ENCODE measurements around the gene ISLR2. TPM values are rescaled to one million over a fixed set of nuclear protein-coding genes. Genes with fewer than 3 reads are reported as not detected.
"Not testable (repeated sequence)": the region's sequence is repeated elsewhere in the genome, so short reads cannot be mapped to it uniquely, and the experiment has no call there.

Gene ISLR2
- total and polyA plus RNA-seq, 4 donors, result 0.03 TPM; not detected in 3

DNA sequence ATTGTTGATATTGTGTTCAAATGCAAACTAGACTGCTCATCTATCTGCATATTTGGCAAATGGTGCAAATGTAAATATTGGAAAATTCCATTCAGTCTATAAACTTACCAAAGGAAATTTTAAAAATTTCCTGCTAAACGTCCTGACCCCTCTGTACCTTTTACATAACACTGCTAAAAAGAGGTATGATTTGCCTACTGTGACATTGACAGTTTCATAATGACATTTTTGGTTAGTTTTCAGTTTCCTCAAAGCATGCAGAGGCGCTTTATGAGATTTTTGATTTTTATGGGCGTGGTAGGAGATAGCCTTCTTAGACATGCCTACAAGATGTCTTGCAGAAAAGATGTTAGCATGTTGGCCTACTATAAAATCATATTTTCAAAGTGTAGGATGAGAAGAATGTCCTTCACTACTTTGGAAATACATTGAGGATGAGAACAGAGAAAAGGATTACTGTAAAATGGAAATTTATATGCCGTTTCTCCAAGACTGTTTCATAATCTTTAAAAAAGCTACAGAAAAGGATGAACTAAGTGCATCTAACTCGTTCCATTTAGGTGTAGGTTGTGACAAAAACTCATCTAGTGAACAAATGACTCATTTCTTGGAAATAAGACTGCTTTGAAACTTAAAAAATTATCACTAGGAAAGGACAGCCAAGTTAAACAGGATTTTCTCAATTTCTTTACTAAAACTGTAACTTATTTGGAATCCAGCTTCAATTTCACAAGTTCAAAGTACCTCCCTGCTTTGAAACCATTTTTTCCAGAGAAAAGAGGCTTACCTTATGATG, 28.7 kb downstream of the ISLR2 start (continued):
- no peak for TF ChIP-seq RXRA (IDR thresholded peaks at IDR 0.05)
- TF ChIP-seq SP1 (IDR thresholded peaks at IDR 0.05), result no peak
- TF ChIP-seq, protein P1, sequence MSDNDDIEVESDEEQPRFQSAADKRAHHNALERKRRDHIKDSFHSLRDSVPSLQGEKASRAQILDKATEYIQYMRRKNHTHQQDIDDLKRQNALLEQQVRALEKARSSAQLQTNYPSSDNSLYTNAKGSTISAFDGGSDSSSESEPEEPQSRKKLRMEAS (IDR thresholded peaks at IDR 0.05), result no peak
- TF ChIP-seq, protein P2, sequence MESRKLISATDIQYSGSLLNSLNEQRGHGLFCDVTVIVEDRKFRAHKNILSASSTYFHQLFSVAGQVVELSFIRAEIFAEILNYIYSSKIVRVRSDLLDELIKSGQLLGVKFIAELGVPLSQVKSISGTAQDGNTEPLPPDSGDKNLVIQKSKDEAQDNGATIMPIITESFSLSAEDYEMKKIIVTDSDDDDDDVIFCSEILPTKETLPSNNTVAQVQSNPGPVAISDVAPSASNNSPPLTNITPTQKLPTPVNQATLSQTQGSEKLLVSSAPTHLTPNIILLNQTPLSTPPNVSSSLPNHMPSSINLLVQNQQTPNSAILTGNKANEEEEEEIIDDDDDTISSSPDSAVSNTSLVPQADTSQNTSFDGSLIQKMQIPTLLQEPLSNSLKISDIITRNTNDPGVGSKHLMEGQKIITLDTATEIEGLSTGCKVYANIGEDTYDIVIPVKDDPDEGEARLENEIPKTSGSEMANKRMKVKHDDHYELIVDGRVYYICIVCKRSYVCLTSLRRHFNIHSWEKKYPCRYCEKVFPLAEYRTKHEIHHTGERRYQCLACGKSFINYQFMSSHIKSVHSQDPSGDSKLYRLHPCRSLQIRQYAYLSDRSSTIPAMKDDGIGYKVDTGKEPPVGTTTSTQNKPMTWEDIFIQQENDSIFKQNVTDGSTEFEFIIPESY (IDR thresholded peaks at IDR 0.05), result no peak

DNA sequence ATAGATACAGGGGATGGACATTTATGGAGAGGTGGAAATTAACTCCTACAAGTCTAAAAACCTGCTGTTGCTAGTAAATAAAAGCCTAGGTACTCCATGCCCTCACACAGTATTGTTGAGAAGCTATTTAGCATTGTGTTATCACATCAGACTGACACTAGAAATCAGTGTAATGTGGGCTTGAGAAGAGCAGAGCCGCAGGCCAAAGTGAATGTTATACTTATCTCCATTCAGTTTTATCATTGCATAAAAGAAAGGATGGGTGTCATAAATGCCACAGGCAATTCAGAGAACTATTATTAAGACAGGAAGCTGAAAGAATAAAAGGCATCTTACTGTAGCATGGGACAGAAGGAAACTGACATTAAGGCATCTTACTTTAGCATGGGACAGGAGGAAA, 29.4 kb downstream of the ISLR2 start:
- no peaks in the 10 kb centered on the region for H3K4me1 ChIP-seq (ENCODE audit: control insufficient read depth in 4 of 4, insufficient read depth in 4 of 4, low read length in 3 of 4)
- H3K9me3 ChIP-seq (ENCODE audit: control insufficient read depth in 4 of 4, low read length in 3 of 4), result peaks cover 0 to 2% (median 0%) of the 10 kb centered on the region in 4 donors
- no peak overlapping the region for H3K27ac ChIP-seq (ENCODE audit: low read depth in 1 of 2, low read length in 2 of 2)
- H3K27me3 ChIP-seq (ENCODE audit: control insufficient read depth in 4 of 4, insufficient read depth in 4 of 4, low read length in 3 of 4), result peaks cover 0 to 3% (median 0%) of the 10 kb centered on the region in 4 donors
- no peak overlapping the region for H3K4me3 ChIP-seq (ENCODE audit: low read depth in 1 of 3, low read length in 3 of 3)
- no peak for TF ChIP-seq RXRA (IDR thresholded peaks at IDR 0.05)
- no peak for TF ChIP-seq FOXA1 (IDR thresholded peaks at IDR 0.05)
- TF ChIP-seq, protein P2 (IDR thresholded peaks at IDR 0.05), result no peak
- TF ChIP-seq, protein P3, sequence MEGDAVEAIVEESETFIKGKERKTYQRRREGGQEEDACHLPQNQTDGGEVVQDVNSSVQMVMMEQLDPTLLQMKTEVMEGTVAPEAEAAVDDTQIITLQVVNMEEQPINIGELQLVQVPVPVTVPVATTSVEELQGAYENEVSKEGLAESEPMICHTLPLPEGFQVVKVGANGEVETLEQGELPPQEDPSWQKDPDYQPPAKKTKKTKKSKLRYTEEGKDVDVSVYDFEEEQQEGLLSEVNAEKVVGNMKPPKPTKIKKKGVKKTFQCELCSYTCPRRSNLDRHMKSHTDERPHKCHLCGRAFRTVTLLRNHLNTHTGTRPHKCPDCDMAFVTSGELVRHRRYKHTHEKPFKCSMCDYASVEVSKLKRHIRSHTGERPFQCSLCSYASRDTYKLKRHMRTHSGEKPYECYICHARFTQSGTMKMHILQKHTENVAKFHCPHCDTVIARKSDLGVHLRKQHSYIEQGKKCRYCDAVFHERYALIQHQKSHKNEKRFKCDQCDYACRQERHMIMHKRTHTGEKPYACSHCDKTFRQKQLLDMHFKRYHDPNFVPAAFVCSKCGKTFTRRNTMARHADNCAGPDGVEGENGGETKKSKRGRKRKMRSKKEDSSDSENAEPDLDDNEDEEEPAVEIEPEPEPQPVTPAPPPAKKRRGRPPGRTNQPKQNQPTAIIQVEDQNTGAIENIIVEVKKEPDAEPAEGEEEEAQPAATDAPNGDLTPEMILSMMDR (IDR thresholded peaks at IDR 0.05; ENCODE audit: low read depth, low read length, missing input control), result no peak
- TF ChIP-seq SP1 (IDR thresholded peaks at IDR 0.05), result no peak
- TF ChIP-seq NR2F2 (IDR thresholded peaks at IDR 0.05), result no peak
- TF ChIP-seq, protein P4, sequence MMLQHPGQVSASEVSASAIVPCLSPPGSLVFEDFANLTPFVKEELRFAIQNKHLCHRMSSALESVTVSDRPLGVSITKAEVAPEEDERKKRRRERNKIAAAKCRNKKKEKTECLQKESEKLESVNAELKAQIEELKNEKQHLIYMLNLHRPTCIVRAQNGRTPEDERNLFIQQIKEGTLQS (IDR thresholded peaks at IDR 0.05), result no peak
- TF ChIP-seq TAF1 (conservative IDR thresholded peaks at IDR 0.05), result no peak
- no peak for TF ChIP-seq JUND (IDR thresholded peaks at IDR 0.05)
- no peak for TF ChIP-seq RAD21 (IDR thresholded peaks at IDR 0.05)
- no peak for TF ChIP-seq HNF4A (conservative IDR thresholded peaks at IDR 0.05)
- TF ChIP-seq, protein P1 (IDR thresholded peaks at IDR 0.05), result no peak
- no peak for TF ChIP-seq FOXA2 (IDR thresholded peaks at IDR 0.05)
- no peak for TF ChIP-seq HNF4G (IDR thresholded peaks at IDR 0.05)
- TF ChIP-seq GABPA (IDR thresholded peaks at IDR 0.05 in 1 of 2, conservative IDR thresholded peaks at IDR 0.05 in 1 of 2), result no peak
- TF ChIP-seq, protein P5, sequence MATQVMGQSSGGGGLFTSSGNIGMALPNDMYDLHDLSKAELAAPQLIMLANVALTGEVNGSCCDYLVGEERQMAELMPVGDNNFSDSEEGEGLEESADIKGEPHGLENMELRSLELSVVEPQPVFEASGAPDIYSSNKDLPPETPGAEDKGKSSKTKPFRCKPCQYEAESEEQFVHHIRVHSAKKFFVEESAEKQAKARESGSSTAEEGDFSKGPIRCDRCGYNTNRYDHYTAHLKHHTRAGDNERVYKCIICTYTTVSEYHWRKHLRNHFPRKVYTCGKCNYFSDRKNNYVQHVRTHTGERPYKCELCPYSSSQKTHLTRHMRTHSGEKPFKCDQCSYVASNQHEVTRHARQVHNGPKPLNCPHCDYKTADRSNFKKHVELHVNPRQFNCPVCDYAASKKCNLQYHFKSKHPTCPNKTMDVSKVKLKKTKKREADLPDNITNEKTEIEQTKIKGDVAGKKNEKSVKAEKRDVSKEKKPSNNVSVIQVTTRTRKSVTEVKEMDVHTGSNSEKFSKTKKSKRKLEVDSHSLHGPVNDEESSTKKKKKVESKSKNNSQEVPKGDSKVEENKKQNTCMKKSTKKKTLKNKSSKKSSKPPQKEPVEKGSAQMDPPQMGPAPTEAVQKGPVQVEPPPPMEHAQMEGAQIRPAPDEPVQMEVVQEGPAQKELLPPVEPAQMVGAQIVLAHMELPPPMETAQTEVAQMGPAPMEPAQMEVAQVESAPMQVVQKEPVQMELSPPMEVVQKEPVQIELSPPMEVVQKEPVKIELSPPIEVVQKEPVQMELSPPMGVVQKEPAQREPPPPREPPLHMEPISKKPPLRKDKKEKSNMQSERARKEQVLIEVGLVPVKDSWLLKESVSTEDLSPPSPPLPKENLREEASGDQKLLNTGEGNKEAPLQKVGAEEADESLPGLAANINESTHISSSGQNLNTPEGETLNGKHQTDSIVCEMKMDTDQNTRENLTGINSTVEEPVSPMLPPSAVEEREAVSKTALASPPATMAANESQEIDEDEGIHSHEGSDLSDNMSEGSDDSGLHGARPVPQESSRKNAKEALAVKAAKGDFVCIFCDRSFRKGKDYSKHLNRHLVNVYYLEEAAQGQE (IDR thresholded peaks at IDR 0.05), result no peak
- no peak for TF ChIP-seq EGR1 (IDR thresholded peaks at IDR 0.05; ENCODE audit: low read depth in 2 of 2)
- TF ChIP-seq YY1 (IDR thresholded peaks at IDR 0.05), result no peak
- H3K9ac ChIP-seq (ENCODE audit: low read depth in 1 of 2, low read length in 2 of 2), result no peak overlapping the region
- no peak for DNase-seq (ENCODE audit: low spot score)
- 100% methylated on average over 1 of the region's 1 CpG for WGBS
- no peaks in the 10 kb centered on the region for H3K36me3 ChIP-seq (ENCODE audit: control insufficient read depth in 4 of 4, insufficient read depth in 3 of 4, low read depth in 1 of 4, low read length in 3 of 4)

DNA sequence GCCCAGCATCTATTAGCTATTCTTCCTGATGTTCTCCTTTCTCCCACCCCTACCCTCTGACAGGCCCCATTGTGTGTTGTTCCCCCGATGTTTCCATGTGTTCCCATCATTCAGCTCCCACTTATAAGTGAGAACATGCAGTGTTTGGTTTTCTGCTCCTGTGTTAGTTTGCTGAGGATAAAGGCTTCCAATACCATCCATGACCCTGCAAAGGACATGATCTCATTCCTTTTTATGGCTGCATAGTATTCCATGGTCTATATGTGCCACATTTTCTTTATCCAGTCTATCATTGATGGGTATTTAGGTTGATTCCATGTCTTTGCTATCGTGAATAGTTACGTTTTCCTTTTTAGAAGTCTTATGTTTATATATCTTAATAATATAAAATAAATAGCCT, 30.0 kb downstream of the ISLR2 start:
- DNase-seq (ENCODE audit: low spot score); H3K36me3 ChIP-seq (ENCODE audit: control insufficient read depth in 4 of 4, insufficient read depth in 3 of 4, low read depth in 1 of 4, low read length in 3 of 4): not testable (repeated sequence)
- WGBS, result 93% methylated on average over 3 of the region's 3 CpGs

More for the DNA sequence above, 30.0 kb downstream of the ISLR2 start:
- H3K4me1 ChIP-seq (ENCODE audit: control insufficient read depth in 4 of 4, insufficient read depth in 4 of 4, low read length in 3 of 4); H3K27me3 ChIP-seq (ENCODE audit: control insufficient read depth in 4 of 4, insufficient read depth in 4 of 4, low read length in 3 of 4); H3K9ac ChIP-seq (ENCODE audit: low read depth in 1 of 2, low read length in 2 of 2); H3K27ac ChIP-seq (ENCODE audit: low read depth in 1 of 2, low read length in 2 of 2); H3K9me3 ChIP-seq (ENCODE audit: control insufficient read depth in 4 of 4, low read length in 3 of 4); H3K4me3 ChIP-seq (ENCODE audit: low read depth in 1 of 3, low read length in 3 of 3): not testable (repeated sequence)
